ENCODE results near the gene MYO3A.
"Not testable (repeated sequence)": the region's sequence is repeated elsewhere in the genome, so short reads cannot be mapped to it uniquely, and the experiment has no call there.

The MYO3A gene

DNA sequence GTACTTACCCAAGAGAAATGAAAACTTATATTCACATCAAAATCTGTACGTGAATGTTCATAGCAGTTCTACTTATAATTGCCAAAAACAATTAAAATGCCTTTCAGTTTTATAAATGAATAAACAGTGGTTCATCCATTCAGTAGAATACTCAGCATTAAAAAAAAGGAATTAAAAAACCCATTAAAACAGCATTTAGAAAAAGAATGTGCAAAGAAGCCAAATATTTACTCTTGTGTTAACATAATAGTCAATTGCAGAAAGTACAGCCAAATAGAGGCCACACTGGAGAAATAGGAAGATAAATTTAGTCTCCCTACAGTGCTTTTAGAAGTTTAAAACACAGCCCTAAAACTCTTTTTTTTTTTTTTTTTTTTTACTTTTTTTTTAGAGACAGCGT, 54.6 kb downstream of the MYO3A start:
- DNase-seq (ENCODE audit: low read depth in 2 of 2) = no peak

- DNase-seq (ENCODE audit: low read depth in 2 of 2) = no peak
Measured at GRCh38 chr10:25989951-25990350, 55.9 kb downstream of the MYO3A start.

DNA sequence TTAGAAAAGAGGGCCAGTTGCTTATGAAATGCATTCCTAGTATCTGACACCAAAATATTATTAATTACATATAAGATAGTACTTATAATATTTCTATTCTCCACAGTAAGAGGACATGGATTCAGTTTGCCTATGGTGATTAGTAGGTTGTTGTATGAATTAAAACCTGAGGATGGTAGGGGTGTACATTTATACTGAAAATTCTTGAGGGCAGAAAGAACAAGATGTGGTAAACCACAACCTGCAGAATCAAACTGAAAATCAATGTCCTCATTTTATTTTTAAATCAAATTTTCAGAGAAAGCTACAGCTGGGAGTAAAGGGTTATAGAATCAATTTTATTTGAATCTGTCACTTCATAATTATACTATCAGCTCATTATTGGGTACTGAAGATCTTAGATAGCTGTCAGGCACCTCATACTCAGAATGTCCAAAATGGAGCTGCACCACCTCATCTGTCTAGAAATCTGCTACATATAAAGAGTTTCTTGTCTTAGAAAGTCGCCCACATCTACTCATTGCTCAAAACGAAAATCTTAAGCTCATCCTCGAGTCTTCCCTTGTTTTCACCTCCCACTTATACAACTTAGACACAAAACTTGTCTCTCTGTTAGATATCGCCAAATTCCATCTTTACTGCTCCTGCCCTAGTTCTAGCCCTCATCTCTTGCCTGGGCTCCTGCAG, 65.4 kb downstream of the MYO3A start:
- DNase-seq (ENCODE audit: low read depth in 2 of 2) = no peak

DNA sequence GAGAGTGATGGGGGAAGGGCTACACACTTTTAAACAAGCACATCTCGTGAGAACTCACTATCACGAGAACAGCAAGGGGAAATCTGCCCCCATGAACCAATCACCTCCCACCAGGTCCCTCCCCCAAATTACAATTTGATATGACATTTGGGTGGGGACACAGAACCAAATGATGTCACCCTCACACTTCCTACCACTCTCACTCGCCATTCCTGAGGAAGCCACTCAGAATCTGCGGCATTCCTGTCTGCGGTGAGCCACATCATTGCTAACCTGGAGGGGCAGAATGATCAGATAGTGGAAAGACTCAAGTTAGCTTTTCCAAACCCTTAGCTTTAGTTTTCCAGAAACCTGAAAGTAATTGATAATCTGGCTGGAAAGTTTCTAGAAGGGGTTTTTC, 66.9 kb downstream of the MYO3A start:
- DNase-seq (ENCODE audit: low read depth in 2 of 2) = no peak

- DNase-seq (ENCODE audit: low read depth in 2 of 2) = not testable (repeated sequence)
Measured at GRCh38 chr10:26002466-26002865, 68.4 kb downstream of the MYO3A start.

DNA sequence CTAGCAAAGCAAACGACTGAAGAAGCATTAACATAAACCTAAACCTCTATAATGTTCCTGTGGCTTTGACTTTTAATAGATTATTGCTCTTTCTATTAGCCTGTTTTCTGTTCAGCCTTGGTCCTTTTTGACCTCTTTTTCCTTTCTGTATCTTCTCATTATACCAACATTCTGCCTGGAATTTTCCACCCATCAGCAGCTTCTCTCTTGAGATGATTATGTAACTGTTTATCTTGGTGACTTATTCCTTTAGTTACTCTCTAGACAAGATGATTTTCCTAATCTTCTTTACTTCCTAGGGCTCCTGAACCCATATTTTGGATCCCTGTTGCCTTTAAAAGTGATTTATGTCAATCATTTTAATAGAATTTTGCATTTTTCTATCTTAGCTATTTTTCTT, 81.1 kb downstream of the MYO3A start:
- DNase-seq (ENCODE audit: low read depth in 2 of 2) = no peak

DNA sequence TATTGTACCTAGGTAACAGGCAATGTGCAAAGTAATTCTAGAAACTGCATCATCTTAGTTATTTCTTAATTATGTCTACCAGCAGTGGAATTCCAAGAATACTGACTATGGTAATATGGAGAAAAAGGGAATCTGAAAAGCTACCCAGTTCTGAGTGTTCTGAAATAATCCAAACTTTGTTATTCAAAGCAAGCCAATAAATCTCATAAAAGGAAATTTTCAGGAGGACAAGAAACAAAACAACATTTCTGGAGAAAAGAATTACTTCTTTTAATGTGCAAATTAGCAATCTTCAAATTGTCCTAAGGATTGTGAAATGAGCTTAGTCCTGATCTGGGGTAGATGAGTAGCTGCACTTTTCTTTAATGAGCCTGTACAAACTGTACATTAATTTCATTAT, 88.8 kb downstream of the MYO3A start:
- DNase-seq (ENCODE audit: low read depth in 2 of 2) = no peak

GRCh38 chr10:26024303-26024702, 90.3 kb downstream of the MYO3A start:
- no peak for DNase-seq (ENCODE audit: low read depth in 2 of 2)

DNA sequence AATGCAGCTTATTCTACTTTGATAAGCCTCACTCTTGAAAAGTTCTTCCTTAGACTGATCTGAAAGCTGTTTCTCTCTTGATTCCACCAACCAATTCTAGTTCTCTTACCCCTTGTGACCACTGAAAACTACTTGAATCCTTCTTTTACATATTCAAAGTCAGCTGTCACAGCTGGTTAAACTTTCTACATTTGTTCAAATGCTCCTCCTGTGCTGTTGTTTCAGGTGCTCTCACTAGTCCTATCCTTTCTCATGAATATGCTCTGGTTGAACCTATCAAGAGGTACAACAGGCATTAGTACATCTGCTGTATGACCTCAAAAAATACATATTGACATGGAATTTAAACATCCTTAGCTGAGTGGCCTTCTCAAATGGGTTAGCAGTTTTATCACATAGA, 91.5 kb downstream of the MYO3A start:
- no peak for DNase-seq (ENCODE audit: low read depth in 2 of 2)

GRCh38 chr10:26029858-26030257, 95.8 kb downstream of the MYO3A start:
- DNase-seq (ENCODE audit: low read depth in 2 of 2) = no peak

DNA sequence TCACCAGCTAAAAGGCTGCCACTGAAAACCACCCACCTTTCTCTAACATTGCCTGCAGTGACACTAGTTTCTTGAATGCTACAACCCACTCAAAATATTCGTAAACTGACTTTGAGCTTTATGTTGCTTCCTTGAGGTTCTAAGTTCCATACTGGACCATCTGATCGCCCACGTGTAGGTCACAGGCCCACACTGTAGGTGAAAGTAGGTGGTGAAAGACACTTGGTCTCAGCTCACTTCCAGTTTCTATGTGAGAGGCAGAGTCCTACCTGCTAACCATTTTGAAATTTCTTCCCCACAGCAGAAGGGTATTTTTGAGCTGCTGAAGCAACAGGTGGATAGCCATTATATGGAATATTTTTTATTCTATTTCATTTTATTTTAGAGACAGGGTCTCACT, 97.3 kb downstream of the MYO3A start:
- DNase-seq (ENCODE audit: low read depth in 2 of 2) = no peak

DNA sequence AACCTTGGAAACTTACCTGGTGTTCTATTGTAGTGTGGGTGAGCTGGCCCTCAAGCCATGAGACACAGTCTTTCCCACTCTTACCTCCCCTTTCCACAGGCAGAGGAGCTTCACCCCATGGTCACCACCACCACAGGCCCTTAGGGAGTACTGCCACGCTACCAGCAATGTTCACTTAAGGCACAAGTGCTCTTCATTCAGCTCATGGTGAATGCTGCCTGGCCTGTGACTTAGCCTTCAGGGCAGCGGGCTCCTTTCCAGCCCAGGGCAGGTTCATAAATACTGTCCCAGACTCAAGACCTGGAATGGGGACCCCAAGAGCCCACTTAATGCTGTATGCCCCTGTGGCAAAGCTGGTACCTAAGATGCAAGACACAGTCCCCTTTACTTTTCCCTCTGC, 109.4 kb downstream of the MYO3A start:
- no peak for DNase-seq (ENCODE audit: low read depth in 2 of 2)

GRCh38 chr10:26044141-26044749, 110.2 kb downstream of the MYO3A start:
- DNase-seq (ENCODE audit: low read depth in 2 of 2) = no peak

DNA sequence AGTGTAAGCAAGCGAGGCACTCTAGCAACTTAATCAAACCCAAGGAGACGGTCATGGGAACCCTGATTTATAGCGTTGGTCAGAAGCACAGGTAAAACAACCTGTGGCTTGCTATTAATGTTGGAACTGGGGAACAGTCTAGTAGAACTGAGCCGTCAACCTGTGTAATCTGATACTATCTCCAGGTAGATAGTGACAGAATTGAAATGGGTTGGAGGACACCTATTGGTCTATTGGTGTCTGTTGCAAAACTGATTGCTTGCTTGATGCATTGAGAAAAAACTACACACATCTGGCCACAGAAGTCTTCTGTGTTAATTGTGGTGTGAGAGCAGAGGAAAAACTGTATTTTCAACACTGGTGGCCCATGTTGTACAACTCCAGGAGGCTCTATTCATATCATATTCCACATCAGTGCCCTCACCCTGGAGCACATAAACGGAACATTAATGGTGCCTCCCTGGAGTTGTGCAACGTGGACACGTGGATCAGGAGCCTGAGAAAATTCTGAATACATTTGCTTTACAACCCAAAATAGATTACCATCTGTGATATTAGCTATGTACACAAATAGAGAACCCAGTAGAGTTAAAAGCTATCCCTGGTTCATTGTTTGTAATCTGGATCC, 112.2 kb downstream of the MYO3A start:
- DNase-seq (ENCODE audit: low read depth in 2 of 2) = no peak

GRCh38 chr10:26048756-26049155, 114.7 kb downstream of the MYO3A start:
- DNase-seq (ENCODE audit: low read depth in 2 of 2) = no peak

- DNase-seq (ENCODE audit: low read depth in 2 of 2) = no peak
Measured at GRCh38 chr10:26052326-26052725, 118.3 kb downstream of the MYO3A start.

DNA sequence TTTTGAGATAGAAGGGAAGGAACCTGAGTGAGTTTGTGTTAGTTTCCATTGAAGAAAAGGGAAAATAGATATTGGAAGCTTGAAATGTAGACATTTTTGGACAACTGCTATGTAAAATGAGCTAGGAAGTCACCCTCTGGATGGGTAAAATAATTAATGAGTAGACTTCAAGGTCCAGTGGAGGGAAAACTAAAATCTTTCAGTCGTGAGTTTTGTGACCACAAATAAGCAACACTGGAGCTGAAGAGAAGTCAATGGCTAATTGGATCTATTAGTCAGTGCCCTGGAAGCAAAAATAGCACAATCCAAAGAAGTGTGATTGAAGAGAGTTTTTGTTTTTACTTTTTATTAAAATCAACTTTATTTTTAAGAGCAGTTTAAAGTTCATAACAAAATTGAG, 123.4 kb downstream of the MYO3A start:
- DNase-seq (ENCODE audit: low read depth in 2 of 2) = no peak

DNA sequence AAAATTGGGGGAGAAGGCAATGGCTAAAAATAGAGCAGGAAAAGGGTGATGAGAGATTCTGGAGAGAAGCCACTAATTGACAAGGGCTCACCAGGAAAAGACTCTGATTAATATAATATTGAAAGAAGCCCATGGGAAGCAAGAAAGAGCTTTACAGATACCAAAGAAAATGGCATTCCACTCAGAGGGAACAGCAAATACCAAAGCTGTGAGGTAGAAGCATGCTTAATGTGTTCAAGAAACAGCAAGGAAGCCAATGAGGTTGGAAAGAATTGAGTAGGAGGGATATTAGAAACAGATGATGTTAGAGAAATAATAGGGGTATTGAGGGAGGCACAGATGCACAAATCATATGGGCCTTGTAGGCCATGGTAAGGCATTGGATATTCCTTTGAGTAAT, 130.1 kb downstream of the MYO3A start:
- no peak for DNase-seq (ENCODE audit: low read depth in 2 of 2)

- no peak for DNase-seq (ENCODE audit: low read depth in 2 of 2)
Measured at GRCh38 chr10:26067680-26068079, 133.7 kb downstream of the MYO3A start.

DNA sequence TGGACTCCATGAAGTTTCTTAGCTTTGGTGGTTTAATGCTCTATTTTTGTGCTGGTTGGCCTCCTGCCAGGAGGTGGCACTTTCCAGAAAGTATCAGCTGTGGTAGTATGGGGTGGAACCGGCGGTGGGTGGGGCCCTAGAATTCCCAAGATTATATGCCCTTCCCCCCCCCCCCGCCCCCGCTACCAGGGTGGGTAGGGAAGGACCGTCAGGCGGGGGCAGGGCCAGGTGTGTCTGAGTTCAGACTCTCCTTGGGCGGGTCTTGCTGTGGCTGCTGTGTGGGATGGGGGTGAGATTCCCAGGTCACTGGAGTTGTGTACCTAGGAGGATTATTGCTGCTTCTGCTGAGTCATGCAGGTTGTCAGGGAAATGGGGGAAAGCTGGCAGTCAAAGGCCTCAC, 146.9 kb downstream of the MYO3A start:
- DNase-seq (ENCODE audit: low read depth in 2 of 2) = not testable (repeated sequence)

GRCh38 chr10:26081459-26081858, 147.4 kb downstream of the MYO3A start:
- no peak for DNase-seq (ENCODE audit: low read depth in 2 of 2)

DNA sequence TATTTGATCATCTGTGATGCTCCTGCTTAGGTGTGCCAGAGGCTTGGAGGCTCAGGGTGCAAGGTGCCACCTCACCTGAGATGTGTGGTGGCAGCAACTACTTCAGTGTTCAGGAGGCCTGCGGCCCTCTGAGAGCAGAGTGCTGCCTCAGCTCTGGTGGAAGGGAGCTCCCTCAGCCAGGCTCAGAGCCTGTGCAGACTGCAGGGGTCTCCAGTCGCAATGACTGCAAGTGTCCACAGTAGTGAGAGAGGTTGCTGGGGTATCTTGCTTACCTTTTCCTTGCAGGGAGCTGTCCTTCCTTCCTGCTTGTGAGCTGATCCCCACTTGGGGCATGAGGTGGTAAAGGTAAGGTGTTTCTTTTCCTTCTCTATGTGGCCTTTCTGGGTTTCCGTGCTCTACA, 151.5 kb downstream of the MYO3A start:
- DNase-seq (ENCODE audit: low read depth in 2 of 2) = no peak

DNA sequence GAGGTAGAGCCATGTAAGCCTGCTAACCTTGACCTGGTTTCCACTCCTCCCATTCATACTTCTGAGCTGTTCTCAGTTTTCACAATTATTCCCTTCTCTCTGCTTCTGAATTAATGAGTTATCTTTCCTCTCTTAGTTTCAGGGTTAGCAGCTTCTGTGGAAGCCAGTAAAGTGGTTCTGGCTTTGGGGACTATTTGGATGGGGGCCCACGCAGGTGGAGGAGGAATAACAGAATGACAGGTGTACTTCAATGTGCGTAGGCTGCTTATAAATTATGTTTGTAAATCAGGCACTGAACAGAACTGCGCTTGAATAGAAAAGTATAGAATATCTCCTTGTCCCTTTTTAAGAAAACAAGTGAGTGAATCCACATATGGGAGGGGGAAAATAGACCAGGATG, 153.6 kb downstream of the MYO3A start:
- no peak for DNase-seq (ENCODE audit: low read depth in 2 of 2)
